NCI-H2029 treated with DMSO at 0.1 percent for 48 hours (cell line): ENCODE data around the gene RNF32.
"Not testable (repeated sequence)": the region's sequence is repeated elsewhere in the genome, so short reads cannot be mapped to it uniquely, and the experiment has no call there.

Source experiments
- DNase-seq: peaks from one replicate; lab custom pipeline; 2025; lab: John Stamatoyannopoulos, UW

RNF32 gene

GRCh38 chr7:156614434-156615264 is 25.9 kb upstream of the RNF32 start:
- DNase-seq, result no peak

- DNase-seq, result no peak
Measured at GRCh38 chr7:156616269-156617202, 24.0 kb upstream of the RNF32 start.

- DNase-seq, result no peak
Measured at GRCh38 chr7:156617215-156617614, 23.4 kb upstream of the RNF32 start.

- DNase-seq, result no peak
Measured at GRCh38 chr7:156618078-156618779, 22.3 kb upstream of the RNF32 start.

GRCh38 chr7:156618780-156619367 is 21.7 kb upstream of the RNF32 start:
- no peak for DNase-seq

- not testable (repeated sequence) for DNase-seq
Measured at GRCh38 chr7:156619488-156620290, 20.9 kb upstream of the RNF32 start.

- DNase-seq, result no peak
Measured at GRCh38 chr7:156620291-156620675, 20.3 kb upstream of the RNF32 start.

- no peak for DNase-seq
Measured at GRCh38 chr7:156621652-156622051, 18.9 kb upstream of the RNF32 start.

- no peak for DNase-seq
Measured at GRCh38 chr7:156625580-156625979, 15.0 kb upstream of the RNF32 start.

- DNase-seq, result no peak
Measured at GRCh38 chr7:156626220-156626895, 14.2 kb upstream of the RNF32 start.

- no peak for DNase-seq
Measured at GRCh38 chr7:156628562-156628961, 12.0 kb upstream of the RNF32 start.

- no peak for DNase-seq
Measured at GRCh38 chr7:156629873-156630272, 10.7 kb upstream of the RNF32 start.

- DNase-seq, result no peak
Measured at GRCh38 chr7:156634117-156634516, 6.5 kb upstream of the RNF32 start.

GRCh38 chr7:156635529-156636385 is 4.8 kb upstream of the RNF32 start:
- DNase-seq, result no peak

GRCh38 chr7:156637093-156637492 is 3.5 kb upstream of the RNF32 start:
- not testable (repeated sequence) for DNase-seq

- DNase-seq, result no peak
Measured at GRCh38 chr7:156638443-156639077, 2.0 kb upstream of the RNF32 start.

- DNase-seq, result no peak
Measured at GRCh38 chr7:156639426-156640256, 933 bp upstream of the RNF32 start.

- peak; percentile 17 for DNase-seq
Measured at GRCh38 chr7:156640949-156641485, 443 bp downstream of the RNF32 start.
